HepG2 (cell line): ENCODE results near the gene WDR73. TPM values are rescaled to one million over a fixed set of nuclear protein-coding genes. Genes with fewer than 3 reads are reported as not detected.

Experiments
- ATAC-seq: fragments of 200-7000 bp; cut with Tn5 transposase; 3 replicates; pipeline ENCODE4 v1.9.1; 2020; ENCODE audit warnings: mild to moderate bottlenecking, moderate library complexity
- BruUV-seq: library from RNA; stranded (reverse); fragments of 400-500 nt; replicated peaks from 2 replicates; lab custom pipeline; 2021; lab: Mats Ljungman, UMichigan
- CTCF ChIA-PET: fragments of 300-600 bp; formaldehyde crosslinking; extraction: SDS; loops from one replicate; lab custom pipeline; 2021; ENCODE audit warnings: low total read pairs, inconsistent platforms, low intra/inter-chr PET ratio; lab: Yijun Ruan, JAX
- POLR2A ChIA-PET: fragments of 350-600 bp; sonication (Branson Sonifier 250); formaldehyde crosslinking; loops from one replicate; lab custom pipeline; 2020; ENCODE audit warnings: antibody characterized with exemption, inconsistent platforms; lab: Yijun Ruan, JAX
- DNase-seq: peaks from one replicate; pipeline ENCODE4 v3.0.0-alpha.2; 2015; ENCODE audit warnings: low spot score
- FAIRE-seq: peaks from 3 replicates; lab custom pipeline; 2011; peaks lifted over from hg19 to GRCh38; lab: Jason Lieb, UNC
- H2AFZ ChIP-seq: one replicate; pipeline ENCODE4 v1.6.1; 2011; ENCODE audit warnings: low read length, inconsistent platforms
- H3K27ac ChIP-seq: fragments of 300-600 bp; 3 replicates; pipeline ENCODE4 v1.8.0; 2011; ENCODE audit warnings: mixed run types, mild to moderate bottlenecking, mixed read lengths, low read length, inconsistent platforms; ENCODE audit not compliant: insufficient read depth; ENCODE audit errors: extremely low read length
- H3K27me3 ChIP-seq, 2 experiments: fragments of 200-600 bp in 1 of 2; 2 replicates in 1 of 2; 3 replicates in 1 of 2; pipeline versions ENCODE4 v1.6.0 to v1.8.0; 2011; ENCODE audit warnings: low read length in 2 of 2, mild to moderate bottlenecking in 2 of 2, moderate library complexity in 2 of 2, inconsistent platforms in 1 of 2; ENCODE audit not compliant: insufficient read depth in 2 of 2, control insufficient read depth in 1 of 2
- H3K36me3 ChIP-seq, 2 experiments: fragments of 200-600 bp in 1 of 2; replicated peaks in 1 of 2; 2 replicates in 1 of 2; 3 replicates in 1 of 2; pipeline versions ENCODE4 v1.5.1 to v1.8.0; 2011; ENCODE audit warnings: low read length in 2 of 2, inconsistent platforms in 1 of 2; ENCODE audit not compliant: insufficient read depth in 2 of 2, control insufficient read depth in 1 of 2
- H3K4me1 ChIP-seq: 2 replicates; pipeline ENCODE4 v1.5.1; 2012; ENCODE audit warnings: low read length, inconsistent platforms; ENCODE audit not compliant: insufficient read depth
- H3K4me2 ChIP-seq: 2 replicates; pipeline ENCODE4 v1.6.0; 2011; ENCODE audit warnings: low read depth, low read length, inconsistent platforms
- H3K4me3 ChIP-seq, 3 experiments: fragments of 200-600 bp in 1 of 3; sonication (generic), shearing (Covaris generic) in 1 of 3; replicated peaks in 1 of 3; 2 replicates each; pipeline ENCODE4 v1.5.1; 2011 to 2016; ENCODE audit warnings: low read length in 3 of 3, inconsistent platforms in 2 of 3, low read depth in 2 of 3, mild to moderate bottlenecking in 2 of 3, control low read depth in 1 of 3, mixed read lengths in 1 of 3; ENCODE audit not compliant: insufficient read depth in 1 of 3
- H3K79me2 ChIP-seq: one replicate; pipeline ENCODE4 v1.6.1; 2011; ENCODE audit warnings: low read length, inconsistent platforms; ENCODE audit not compliant: insufficient read depth
- H3K9ac ChIP-seq: 2 replicates; pipeline ENCODE4 v1.6.0; 2011; ENCODE audit warnings: mild to moderate bottlenecking, low read depth, low read length, inconsistent platforms; ENCODE audit not compliant: insufficient read depth
- H3K9me3 ChIP-seq: 2 replicates; pipeline ENCODE4 v1.5.1; 2012; ENCODE audit warnings: mild to moderate bottlenecking, low read length
- H4K20me1 ChIP-seq: 2 replicates; pipeline ENCODE4 v1.6.0; 2011; ENCODE audit warnings: inconsistent platforms, mild to moderate bottlenecking, low read length, moderate library complexity; ENCODE audit not compliant: insufficient read depth
- CEBPG ChIP-seq: IDR thresholded peaks from 2 replicates; pipeline ENCODE4 v1.6.1; 2016
- CREB1 ChIP-seq, 2 experiments: fragments of 450-650 bp in 1 of 2; IDR thresholded peaks; 2 replicates each; pipeline ENCODE4 v1.6.1; 2016 to 2017; ENCODE audit warnings: control low read depth in 1 of 2, mild to moderate bottlenecking in 1 of 2, missing compliant biosample characterization in 1 of 2, missing genetic modification characterization in 1 of 2
- EED ChIP-seq: sonication (generic); formaldehyde crosslinking; IDR thresholded peaks from 2 replicates; pipeline ENCODE4 v1.5.0; 2020; ENCODE audit warnings: mild to moderate bottlenecking, missing genetic modification reagents
- GATAD2A ChIP-seq: IDR thresholded peaks from 2 replicates; pipeline ENCODE4 v1.6.1; 2016
- HNF4G ChIP-seq, 2 experiments: sonication (generic) in 1 of 2; formaldehyde crosslinking in 1 of 2; IDR thresholded peaks; 2 replicates each; pipeline versions ENCODE4 v1.4.0 to v1.6.1; 2011 to 2020; ENCODE audit warnings: borderline replicate concordance in 2 of 2, low read depth in 2 of 2, mild to moderate bottlenecking in 2 of 2, low read length in 1 of 2, missing genetic modification reagents in 1 of 2, moderate library complexity in 1 of 2
- MAZ ChIP-seq, 2 experiments: sonication (generic) in 1 of 2; formaldehyde crosslinking in 1 of 2; IDR thresholded peaks; 2 replicates each; pipeline versions ENCODE4 v1.5.0 to v1.6.1; 2012 to 2020; ENCODE audit warnings: low read depth in 2 of 2, mild to moderate bottlenecking in 2 of 2, borderline replicate concordance in 1 of 2, improper control_type of control experiment in 1 of 2, low read length in 1 of 2, missing genetic modification reagents in 1 of 2, moderate library complexity in 1 of 2
- MIER3 ChIP-seq: IDR thresholded peaks from 2 replicates; pipeline ENCODE4 v1.6.1; 2016; ENCODE audit warnings: missing compliant biosample characterization, borderline replicate concordance
- SMAD1 ChIP-seq: sonication (generic); formaldehyde crosslinking; IDR thresholded peaks from 2 replicates; pipeline ENCODE4 v1.4.0; 2020; ENCODE audit warnings: missing genetic modification reagents, low read depth, mild to moderate bottlenecking, borderline replicate concordance
- SMARCC2 ChIP-seq: fragments of 450-650 bp; IDR thresholded peaks from 2 replicates; pipeline ENCODE4 v1.6.1; 2017; ENCODE audit warnings: antibody characterized with exemption, mild to moderate bottlenecking
- ZNF260 ChIP-seq: sonication (generic); formaldehyde crosslinking; IDR thresholded peaks from 2 replicates; pipeline ENCODE4 v1.4.0; 2020; ENCODE audit warnings: missing genetic modification reagents, low read depth, mild to moderate bottlenecking, borderline replicate concordance
- ZNF563 ChIP-seq: sonication (generic); formaldehyde crosslinking; IDR thresholded peaks from 2 replicates; pipeline ENCODE4 v1.8.0; 2022; ENCODE audit warnings: mild to moderate bottlenecking, moderate library complexity, missing genetic modification reagents
- ZNF720 ChIP-seq: sonication (generic); formaldehyde crosslinking; IDR thresholded peaks from 2 replicates; pipeline ENCODE4 v1.4.0; 2020; ENCODE audit warnings: missing genetic modification reagents
- ZNF766 ChIP-seq: sonication (generic); formaldehyde crosslinking; IDR thresholded peaks from 2 replicates; pipeline ENCODE4 v1.5.0; 2020; ENCODE audit warnings: missing genetic modification reagents, borderline replicate concordance
- ZXDC ChIP-seq: sonication (generic); formaldehyde crosslinking; IDR thresholded peaks from 2 replicates; pipeline ENCODE4 v1.5.0; 2020; ENCODE audit warnings: mild to moderate bottlenecking, missing genetic modification reagents
- WGBS: methylation state at CpG from one replicate; pipeline ENCODE4 v1.1.6; 2017; ENCODE audit warnings: low lambda C conversion rate; 5-methylcytosine and 5-hydroxymethylcytosine counted together
- in situ Hi-C: cut with HindIII; loops from 2 replicates; pipeline ENCODE4 v1.10.0; 2017; ENCODE audit warnings: low pct_unique_long_range_greater_than_20kb; ENCODE audit not compliant: extremely low pct_ligation_motif_present
- intact Hi-C: fragments of 100-400 bp; cut with micrococcal nuclease; formaldehyde crosslinking; loops from one replicate; pipeline ENCODE4 v1.10.0; 2022; ENCODE audit not compliant: unreplicated experiment
- polyA plus RNA-seq, 8 experiments: library from polyadenylated mRNA; depleted of rRNA in 3 of 8; stranded (reverse) in 7 of 8; unstranded in 1 of 8; fragments of >200 nt; fragmentation: Illumina TruSeq in 4 of 8; extraction: Trizol in 4 of 8; gene quantifications; 2 replicates each; pipeline versions ENCODE4 v1.2.1 to v1.2.3, GENCODE V29; 2011 to 2016; ENCODE audit warnings: low read depth in 4 of 8, missing spikeins in 1 of 8, mixed read lengths in 1 of 8; ENCODE audit not compliant: insufficient read depth in 1 of 8
- total RNA-seq, 5 experiments: library from RNA; depleted of rRNA; stranded (reverse); fragments of >200 nt; fragmentation: Illumina TruSeq; extraction: Trizol; gene quantifications; 2 replicates each; pipeline ENCODE4 v1.2.3, GENCODE V29; 2016; ENCODE audit warnings: low read depth in 1 of 5
- TF ChIP-seq, protein P1 (sequence below), 2 experiments: sonication (generic) in 1 of 2; formaldehyde crosslinking in 1 of 2; IDR thresholded peaks; 2 replicates each; pipeline versions ENCODE4 v1.4.0 to v1.6.1; 2016 to 2020; ENCODE audit warnings: borderline replicate concordance in 1 of 2, low read depth in 1 of 2, mild to moderate bottlenecking in 1 of 2, missing genetic modification reagents in 1 of 2
- TF ChIP-seq, protein P2 (sequence below): sonication (generic); formaldehyde crosslinking; IDR thresholded peaks from 2 replicates; pipeline ENCODE4 v1.4.0; 2020; ENCODE audit warnings: mild to moderate bottlenecking, missing genetic modification reagents

Gene WDR73
- total and polyA plus RNA-seq, 2 of the 13 experiments (the other 11 are each of a cell fraction or from before 2014, with no cell fraction given): 20.0 to 35.5 TPM

GRCh38 chr15:84598993-84599392 is 55.1 kb downstream of the WDR73 start:
- FAIRE-seq: no peak
- Histone ChIP-seq H3K4me2 (no peak overlapping the region), H2AFZ (no peak overlapping the region), H3K27ac (no peak overlapping the region), H3K36me3 (0 out of 5 replicates have a peak, but pooled peaks cover 0 to 2% of the 10 kb centered on the region in 2 experiments), H3K9ac (no peak overlapping the region), H4K20me1 (no peaks in the 10 kb centered on the region), H3K4me1 (peaks cover 60% of the 10 kb centered on the region), H3K27me3 (no peaks in the 10 kb centered on the region; a peak in 1 of 5 replicates), H3K9me3 (no peaks in the 10 kb centered on the region), H3K79me2 (peaks cover 21% of the 10 kb centered on the region), H3K4me3 (no peak overlapping the region)
- ChIA-PET POLR2A (interaction anchor here (0.9 to 1.8 kb wide), 5 partner anchors 11 to 148 kb away, joined by 3 to 11 read pairs (median 5); partner anchors contain the start of gene WDR73), CTCF (interaction anchor here (0.8 to 4.1 kb wide), 6 partner anchors 11 to 246 kb away, joined by 3 to 34 read pairs (median 6); partner anchors contain the start of genes NMB and WDR73)
- intact Hi-C loops (loop anchor here (1.0 to 5.0 kb wide), 4 partner anchors 11 to 148 kb away; partner anchors contain the start of genes NMB and ZNF592), in situ Hi-C loops (loop anchor here (5.0 to 10.0 kb wide), 2 partner anchors 38 to 326 kb away; no protein-coding TSS in a partner anchor)
- 36% methylated on average over 1 of the region's 1 CpG for WGBS
- peak; percentile 65 for DNase-seq
- no TSS peak for BruUV-seq
- peak; percentile 32; the same call in 2 of the 3 replicates for ATAC-seq
- TF ChIP-seq HNF4G (IDR thresholded peaks at IDR 0.05; ENCODE audit: borderline replicate concordance, low read depth, low read length) (no peak), HNF4G (CRISPR knock-in tag; IDR thresholded peaks at IDR 0.05; ENCODE audit: borderline replicate concordance, low read depth) (no peak), SMAD1 (CRISPR knock-in tag) (no peak), ZNF260 (CRISPR knock-in tag) (no peak), SMARCC2 (no peak), CREB1 (IDR thresholded peaks at IDR 0.05) (no peak), CREB1 (CRISPR knock-in tag; IDR thresholded peaks at IDR 0.05) (no peak), GATAD2A (CRISPR knock-in tag) (peak; percentile 16; the same call in 1 of the 2 replicates), ZNF766 (CRISPR knock-in tag) (no peak), ZNF563 (CRISPR knock-in tag) (no peak), CEBPG (no peak), MAZ (IDR thresholded peaks at IDR 0.05; ENCODE audit: borderline replicate concordance, low read depth, low read length) (no peak), MAZ (CRISPR knock-in tag; IDR thresholded peaks at IDR 0.05; ENCODE audit: low read depth) (0 out of 2 replicates have a peak, but pooled peaks have one; percentile 8), ZNF720 (CRISPR knock-in tag) (no peak), EED (no peak), MIER3 (CRISPR knock-in tag) (no peak), ZXDC (no peak)
- TF ChIP-seq, protein P1, sequence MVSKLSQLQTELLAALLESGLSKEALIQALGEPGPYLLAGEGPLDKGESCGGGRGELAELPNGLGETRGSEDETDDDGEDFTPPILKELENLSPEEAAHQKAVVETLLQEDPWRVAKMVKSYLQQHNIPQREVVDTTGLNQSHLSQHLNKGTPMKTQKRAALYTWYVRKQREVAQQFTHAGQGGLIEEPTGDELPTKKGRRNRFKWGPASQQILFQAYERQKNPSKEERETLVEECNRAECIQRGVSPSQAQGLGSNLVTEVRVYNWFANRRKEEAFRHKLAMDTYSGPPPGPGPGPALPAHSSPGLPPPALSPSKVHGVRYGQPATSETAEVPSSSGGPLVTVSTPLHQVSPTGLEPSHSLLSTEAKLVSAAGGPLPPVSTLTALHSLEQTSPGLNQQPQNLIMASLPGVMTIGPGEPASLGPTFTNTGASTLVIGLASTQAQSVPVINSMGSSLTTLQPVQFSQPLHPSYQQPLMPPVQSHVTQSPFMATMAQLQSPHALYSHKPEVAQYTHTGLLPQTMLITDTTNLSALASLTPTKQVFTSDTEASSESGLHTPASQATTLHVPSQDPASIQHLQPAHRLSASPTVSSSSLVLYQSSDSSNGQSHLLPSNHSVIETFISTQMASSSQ (IDR thresholded peaks at IDR 0.05; ENCODE audit: low read depth): no peak
- TF ChIP-seq, protein P1 (CRISPR knock-in tag; IDR thresholded peaks at IDR 0.05; ENCODE audit: borderline replicate concordance): no peak
- TF ChIP-seq, protein P2, sequence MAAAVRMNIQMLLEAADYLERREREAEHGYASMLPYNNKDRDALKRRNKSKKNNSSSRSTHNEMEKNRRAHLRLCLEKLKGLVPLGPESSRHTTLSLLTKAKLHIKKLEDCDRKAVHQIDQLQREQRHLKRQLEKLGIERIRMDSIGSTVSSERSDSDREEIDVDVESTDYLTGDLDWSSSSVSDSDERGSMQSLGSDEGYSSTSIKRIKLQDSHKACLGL (CRISPR knock-in tag): no peak
